GM18507 (cell line): ENCODE measurements around the gene CTRB1.

Experiments
- DNase-seq: peaks from one replicate; pipeline ENCODE4 v3.0.0; 2011; ENCODE audit warnings: low read depth; ENCODE audit not compliant: insufficient read length; ENCODE audit errors: extremely low spot score
- FAIRE-seq: peaks from 2 replicates; lab custom pipeline; 2011; peaks lifted over from hg19 to GRCh38; lab: Jason Lieb, UNC

Gene CTRB1

DNA sequence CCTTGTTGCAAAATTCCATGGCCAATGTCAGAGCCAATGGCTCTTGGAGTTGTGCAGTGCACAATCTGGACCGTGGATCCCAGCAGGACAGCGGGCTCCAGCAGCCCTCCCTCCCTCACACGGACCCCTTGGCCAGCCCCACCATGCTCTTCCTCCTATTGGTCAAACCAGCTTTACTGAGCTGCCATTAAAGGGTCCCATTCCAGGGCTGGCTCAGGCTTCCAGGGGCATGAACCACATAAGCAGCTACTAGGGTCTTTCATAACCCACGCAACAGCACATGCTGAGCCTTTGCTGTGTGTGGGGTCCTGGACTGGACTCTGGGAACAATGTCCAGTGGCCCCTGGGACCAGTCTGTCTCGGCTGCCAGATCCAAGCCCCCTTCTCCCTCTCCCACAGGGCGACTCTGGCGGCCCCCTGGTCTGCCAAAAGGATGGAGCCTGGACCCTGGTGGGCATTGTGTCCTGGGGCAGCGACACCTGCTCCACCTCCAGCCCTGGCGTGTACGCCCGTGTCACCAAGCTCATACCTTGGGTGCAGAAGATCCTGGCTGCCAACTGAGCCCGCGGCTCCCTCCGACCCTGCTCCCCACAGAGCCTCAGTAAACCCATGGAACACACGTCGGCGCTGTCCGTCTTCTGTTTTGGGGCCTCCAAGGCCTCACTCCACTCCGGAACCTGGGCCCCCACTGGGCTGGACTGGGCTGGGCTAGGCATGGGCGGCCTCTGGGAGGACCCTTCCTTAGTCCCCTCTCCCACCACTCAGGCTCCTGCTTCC lies 5.7 kb downstream of the CTRB1 start:
- FAIRE-seq: no peak
- no peak for DNase-seq

GRCh38 chr16:75225092-75225491 lies 6.3 kb downstream of the CTRB1 start:
- DNase-seq (no peak), FAIRE-seq (no peak)

- FAIRE-seq: no peak
These were observed 7.1 kb downstream of the CTRB1 start for GRCh38 chr16:75225678-75226515.

GRCh38 chr16:75226550-75227360 lies 8.0 kb downstream of the CTRB1 start:
- DNase-seq: no peak
- FAIRE-seq: no peak

More at GRCh38 chr16:75225678-75226515, 7.1 kb downstream of the CTRB1 start:
- no peak for DNase-seq

DNA sequence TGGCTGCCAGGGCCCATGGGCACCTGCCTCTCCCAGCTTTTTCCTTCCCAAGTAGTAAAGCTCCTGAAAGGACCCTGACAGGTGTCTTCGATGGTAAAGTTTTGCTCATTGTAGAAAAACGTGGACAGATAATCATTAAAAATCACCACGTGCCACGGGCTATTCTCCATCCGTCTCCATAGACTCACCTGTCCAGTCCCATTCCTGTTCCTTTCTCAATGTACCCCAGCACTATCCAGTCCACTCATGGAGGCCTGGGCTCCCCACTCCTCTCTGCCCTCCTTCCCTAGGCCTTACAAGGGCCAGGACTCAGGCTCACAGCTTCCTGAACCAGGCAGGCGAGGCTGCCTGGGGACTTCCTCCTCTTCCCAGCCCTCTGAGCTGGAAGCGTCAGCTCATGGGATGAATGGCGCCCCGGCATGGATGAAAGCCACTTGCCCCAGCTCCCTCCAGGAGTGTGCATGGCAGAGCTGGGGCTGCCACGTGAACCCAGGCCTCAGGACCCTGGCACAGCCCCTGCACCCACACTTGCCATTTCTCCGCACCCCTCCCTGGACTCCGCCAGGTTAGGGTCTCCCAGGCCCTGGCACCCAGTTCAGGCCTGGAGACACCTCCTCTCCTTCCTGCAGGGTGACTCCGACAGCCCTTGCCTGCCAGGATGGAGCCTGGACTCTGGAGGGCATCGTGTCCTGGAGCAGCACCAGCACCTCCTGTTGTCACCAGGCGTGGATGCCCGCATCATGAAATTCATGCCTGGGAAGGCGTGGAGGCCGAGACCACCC lies 8.8 kb downstream of the CTRB1 start:
- no peak for DNase-seq
- FAIRE-seq: no peak

DNA sequence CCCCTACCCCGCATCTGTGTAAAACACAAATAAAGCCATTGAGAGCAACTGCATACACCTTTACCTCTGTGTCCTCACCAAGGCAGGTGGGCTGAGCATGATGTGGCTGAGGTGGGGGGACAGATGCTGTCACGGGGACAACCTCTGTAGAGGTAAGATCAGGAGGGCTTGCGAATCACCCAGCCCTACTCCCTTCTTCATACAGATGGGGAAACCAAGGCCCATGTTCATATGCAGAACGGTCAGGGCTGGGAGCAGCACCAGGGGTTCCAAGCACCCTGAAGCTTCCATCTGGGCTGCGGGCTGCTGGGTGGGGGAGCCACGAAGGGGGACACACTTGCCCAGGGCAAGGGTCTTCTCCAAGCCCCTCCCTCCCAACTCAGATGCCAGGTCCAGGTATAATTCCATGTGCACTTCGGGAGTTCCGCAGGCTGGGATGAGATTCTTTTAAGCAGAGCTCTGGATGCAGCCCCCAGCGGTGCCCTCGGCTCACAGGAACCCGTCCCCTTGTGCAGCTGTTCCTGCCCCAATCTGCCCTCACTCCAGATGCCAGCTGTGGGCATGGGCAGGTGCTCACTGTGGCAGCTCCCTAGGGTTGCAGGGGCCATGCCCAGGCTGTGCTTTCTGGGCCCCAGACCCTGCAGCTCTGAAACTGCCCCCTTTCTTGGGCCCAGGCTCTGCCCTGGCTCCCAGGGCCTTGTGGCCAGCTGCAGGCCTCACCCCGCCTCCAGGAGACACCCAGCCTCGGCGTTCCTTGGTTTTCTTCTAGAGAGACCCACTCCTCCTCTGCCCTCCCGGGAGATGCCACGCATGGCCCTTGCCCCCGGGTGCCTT lies 9.6 kb downstream of the CTRB1 start:
- DNase-seq: no peak
- FAIRE-seq: no peak

DNA sequence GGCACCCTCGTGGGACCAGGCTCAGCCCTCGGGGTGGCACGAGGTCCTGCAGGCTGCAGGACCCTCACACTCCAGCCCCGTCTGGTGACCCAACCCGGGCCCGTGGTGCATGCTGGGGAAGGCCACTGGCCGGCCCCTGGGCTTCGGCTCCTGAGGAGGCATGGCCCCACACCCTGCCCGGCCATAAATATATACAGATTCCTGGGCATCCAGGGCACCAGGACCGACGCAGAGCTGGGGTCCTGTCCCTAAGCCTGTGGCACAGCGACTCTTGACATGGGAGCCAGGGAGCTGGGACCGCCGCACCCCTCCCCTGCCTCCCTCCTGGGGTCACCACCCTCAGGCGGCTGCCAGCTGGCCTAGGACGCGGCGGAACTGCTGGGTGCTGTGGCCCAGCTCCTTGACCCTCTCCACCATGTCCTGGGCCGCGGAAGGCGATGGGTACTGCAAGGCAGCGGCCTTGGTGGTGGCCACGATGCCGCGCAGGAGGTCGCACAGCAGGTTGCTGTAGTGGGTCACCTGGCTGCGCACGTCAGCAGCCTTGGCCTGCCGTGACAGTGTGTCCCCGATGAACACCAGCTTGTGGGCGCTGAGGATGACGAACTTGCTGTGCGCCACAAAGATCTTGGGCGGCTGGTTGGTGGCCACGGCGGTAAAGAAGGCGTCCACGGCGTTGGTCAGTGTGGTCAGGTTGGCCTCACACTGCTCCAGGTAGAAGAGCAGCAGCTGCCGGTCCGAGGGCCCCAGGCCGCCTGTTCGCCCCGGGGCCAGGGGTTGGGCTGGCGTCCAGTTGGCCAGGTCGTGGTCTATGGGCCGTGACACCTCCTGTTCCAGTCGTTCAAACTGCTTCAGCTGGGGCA lies 10.6 kb downstream of the CTRB1 start:
- no peak for FAIRE-seq

GRCh38 chr16:75230471-75231110 lies 11.8 kb downstream of the CTRB1 start:
- no peak for FAIRE-seq
- no peak for DNase-seq

More for the DNA sequence above, 10.6 kb downstream of the CTRB1 start:
- no peak for DNase-seq

DNA sequence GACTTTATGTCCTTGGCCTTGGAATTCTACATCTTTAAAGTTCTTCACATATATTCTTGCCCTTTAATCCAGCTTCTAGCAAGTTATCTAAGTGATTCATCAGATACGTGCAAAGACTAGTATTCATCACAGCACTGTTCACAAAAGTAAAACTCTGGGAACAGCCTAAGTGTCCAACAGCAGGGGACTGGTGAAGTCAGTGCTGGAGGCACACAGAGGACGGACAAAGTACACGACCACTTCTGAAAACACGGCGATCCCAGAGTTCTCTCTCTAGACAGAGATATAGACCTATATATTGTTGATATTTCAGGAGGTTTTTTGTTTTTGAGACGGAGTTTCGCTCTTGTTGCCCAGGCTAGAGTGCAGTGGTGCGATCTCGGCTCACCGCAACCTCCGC lies 12.8 kb downstream of the CTRB1 start:
- no peak for FAIRE-seq
- no peak for DNase-seq

- DNase-seq: no peak
- FAIRE-seq: no peak
These were observed 14.8 kb downstream of the CTRB1 start for GRCh38 chr16:75233611-75233938.

- DNase-seq (no peak), FAIRE-seq (no peak)
These were observed 16.3 kb downstream of the CTRB1 start for GRCh38 chr16:75234856-75235696.

DNA sequence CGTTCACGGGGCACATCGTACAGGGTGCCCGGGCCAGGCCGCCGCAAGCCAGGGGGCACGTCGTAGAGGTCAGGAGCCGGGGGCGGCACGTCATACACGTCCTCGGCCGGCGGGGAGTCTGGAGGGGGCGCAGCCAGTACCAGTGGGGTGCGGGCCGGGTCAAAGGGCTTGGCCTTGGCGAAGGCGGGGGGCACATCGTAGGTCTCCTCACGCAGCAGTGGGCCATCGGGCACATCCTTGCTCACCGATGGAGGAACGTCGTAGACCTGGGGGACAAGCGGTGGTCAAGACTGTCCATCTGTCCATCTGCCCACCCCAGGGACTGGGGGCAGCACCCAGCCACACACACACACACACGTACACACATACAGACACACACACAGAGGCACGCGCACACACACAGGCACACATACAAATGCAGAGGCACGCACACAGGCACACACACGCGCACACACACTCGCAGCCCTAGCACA lies 17.0 kb downstream of the CTRB1 start:
- no peak for FAIRE-seq
- no peak for DNase-seq

DNA sequence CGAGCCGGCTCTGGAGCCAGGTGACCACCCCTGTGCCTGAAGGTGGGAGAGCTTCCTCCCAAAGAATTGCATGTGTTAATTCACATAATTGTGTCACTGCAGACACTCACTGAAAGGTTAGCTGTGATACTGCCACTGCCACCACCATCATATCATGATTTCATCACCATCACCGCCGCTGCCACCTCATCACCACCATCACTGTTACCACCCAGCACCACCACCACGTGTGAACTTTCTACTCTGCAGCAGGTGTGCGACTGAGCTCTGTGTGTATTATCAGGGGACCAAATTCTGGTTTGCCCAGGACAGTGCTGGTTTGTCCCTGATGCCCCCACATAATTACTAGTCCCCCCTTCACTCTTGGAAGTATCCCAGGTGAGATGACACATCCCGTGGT lies 17.4 kb downstream of the CTRB1 start:
- DNase-seq (no peak), FAIRE-seq (no peak)

- DNase-seq (no peak), FAIRE-seq (no peak)
These were observed 18.1 kb downstream of the CTRB1 start for GRCh38 chr16:75236736-75237397.

GRCh38 chr16:75237398-75238131 lies 18.8 kb downstream of the CTRB1 start:
- no peak for FAIRE-seq
- DNase-seq: no peak
